NOMO-1 treated with DMSO at 0.1 percent for 48 hours (cell line): Measurements from ENCODE around the gene ANKRD11.

Experiments
- DNase-seq: peaks from one replicate; lab custom pipeline; 2025; ENCODE audit not compliant: unreplicated experiment; lab: John Stamatoyannopoulos, UW

Gene ANKRD11

DNA sequence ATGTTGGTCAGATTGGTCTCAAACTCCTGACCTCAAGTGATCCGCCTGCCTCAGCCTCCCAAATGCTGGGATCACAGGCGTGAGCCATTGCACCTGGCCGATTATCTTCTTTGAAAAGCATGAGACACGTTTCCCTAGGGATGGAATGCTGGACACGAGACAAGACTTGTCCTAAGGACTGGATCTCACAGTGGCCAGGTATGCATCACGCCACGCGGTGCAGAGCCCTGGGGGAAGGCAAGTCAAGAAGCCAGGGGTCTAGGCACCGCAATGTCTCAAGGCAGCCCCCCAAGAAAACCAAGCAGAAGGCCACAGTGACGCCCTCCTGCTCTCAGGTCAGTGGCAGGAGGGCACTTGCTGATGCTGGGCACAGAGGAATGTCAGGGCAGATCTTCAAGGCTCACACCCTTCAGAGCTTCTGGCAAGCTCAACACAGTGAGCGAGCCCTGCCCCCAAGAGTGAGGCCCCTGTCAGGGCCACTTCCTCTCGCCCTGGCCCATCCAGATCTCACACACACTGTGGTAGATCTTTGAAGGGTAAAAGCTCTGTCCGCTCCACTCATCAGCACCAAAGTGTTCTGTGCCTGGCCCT is 138.2 kb downstream of the ANKRD11 start:
- DNase-seq = no peak

DNA sequence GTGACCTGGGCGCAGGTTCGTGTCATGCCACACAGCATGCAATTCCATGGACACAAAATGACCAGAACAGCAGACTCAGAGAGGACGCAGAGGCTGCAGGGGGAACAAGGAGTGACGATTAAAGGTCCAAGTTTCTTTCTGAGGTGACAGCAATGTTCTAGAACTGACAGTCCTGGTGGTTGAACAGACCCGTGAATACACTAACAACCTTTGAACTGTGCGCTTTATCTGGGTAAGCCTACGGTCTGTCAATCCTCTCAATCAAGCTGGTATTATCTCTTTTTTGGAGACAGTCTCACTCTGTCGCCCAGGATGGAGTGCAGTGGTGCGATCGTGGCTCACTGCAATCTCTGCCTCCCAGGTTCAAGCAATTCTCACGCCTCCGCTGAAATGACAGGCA is 138.7 kb downstream of the ANKRD11 start:
- DNase-seq = no peak

DNA sequence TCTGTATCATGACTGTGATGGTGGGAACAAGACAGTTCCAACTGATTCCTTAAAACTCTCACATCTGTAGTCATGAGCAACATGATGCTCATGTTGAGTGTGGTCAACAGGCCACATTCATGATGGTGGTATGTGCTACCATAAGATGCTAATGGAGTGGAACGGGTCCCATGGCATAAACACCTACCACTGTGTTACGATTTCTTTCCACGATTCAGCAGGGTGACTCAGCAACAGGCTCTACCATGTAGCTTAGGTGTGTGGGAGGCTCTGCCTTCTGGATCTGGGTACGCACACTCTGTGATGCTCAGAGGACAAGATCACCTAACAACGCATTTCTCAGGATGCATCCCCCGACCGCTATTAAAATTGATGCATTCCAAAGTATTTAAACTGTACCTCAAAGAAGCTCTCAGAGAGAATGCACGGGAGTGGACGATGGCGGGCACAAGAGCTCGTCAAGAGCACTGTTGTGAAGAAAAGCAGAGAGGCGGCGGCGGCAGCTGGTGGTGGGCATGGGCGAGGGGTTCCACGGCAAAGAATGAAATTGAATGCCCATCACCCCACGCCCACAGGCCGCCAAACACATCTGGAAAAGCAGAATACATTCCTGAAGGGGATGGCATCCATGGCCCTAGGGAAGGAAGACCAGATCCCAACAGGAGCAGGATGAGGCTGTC is 139.5 kb downstream of the ANKRD11 start:
- no peak for DNase-seq

DNA sequence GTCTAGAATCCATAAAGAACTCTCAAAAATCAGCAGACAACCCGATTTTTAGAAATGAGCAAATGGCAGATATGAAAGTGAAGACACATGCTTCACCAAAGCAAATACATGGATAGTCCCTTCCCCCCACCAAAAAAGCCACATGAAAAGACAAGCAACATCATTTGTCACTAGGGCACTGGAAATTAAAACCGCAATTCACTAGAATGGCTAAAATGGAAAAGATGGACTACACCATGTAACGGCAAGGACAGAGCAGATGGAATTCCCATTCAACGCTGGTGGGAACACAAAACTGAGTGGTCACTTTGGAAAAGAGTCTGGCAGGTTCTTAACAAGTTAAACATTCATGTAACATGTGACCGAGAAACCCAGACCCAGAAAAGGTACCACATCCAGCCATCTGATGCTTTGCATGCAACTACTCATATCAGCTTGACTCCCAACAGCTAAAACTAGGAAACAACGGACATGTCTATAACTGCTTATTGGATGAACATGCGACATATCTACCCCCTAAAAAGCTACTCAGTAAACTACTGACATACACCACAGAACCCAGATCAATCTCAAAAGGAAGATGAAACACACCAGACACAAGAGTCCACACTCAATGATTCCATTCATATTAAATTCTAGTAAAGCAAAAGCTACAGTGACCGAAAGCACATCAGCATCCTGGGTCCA is 140.3 kb downstream of the ANKRD11 start:
- no peak for DNase-seq

DNA sequence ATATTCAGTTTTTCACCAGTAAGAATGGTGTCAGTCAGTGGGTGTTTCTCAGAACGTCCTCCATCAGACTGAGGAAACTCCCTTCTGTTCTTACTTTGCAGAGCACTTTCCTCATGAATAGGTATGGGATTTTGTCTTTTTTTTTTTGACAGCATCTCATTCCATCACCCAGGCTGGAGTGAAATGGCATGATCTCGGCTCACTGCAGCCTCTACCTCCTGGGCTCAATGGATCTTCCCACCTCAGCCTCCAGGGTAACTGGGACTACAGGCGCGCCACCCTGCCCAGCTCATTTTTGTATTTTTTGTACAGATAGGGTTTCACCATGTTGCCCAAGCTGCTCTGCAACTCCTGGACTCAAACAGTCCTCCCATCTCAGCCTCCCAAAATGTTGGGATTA is 142.6 kb downstream of the ANKRD11 start:
- DNase-seq = no peak

DNA sequence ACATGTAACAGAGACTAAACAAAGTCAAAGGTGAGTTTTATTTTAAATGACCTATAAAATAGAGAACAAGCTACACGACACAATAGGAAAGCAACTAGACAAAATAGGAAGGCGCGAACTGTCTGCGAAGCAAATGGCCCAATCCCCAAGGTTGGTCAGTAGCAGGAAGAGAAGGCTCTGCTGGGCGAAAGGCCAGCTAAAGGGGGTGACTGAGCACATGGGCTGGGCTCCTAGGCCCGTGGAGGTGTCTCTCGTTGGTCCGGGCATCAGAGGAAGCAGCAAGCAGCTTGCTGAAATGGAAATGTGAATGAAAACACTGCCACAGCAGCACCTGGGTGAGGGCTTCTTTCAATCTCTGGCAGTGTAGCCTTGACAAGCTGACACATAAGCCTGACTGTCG is 143.5 kb downstream of the ANKRD11 start:
- DNase-seq = no peak

DNA sequence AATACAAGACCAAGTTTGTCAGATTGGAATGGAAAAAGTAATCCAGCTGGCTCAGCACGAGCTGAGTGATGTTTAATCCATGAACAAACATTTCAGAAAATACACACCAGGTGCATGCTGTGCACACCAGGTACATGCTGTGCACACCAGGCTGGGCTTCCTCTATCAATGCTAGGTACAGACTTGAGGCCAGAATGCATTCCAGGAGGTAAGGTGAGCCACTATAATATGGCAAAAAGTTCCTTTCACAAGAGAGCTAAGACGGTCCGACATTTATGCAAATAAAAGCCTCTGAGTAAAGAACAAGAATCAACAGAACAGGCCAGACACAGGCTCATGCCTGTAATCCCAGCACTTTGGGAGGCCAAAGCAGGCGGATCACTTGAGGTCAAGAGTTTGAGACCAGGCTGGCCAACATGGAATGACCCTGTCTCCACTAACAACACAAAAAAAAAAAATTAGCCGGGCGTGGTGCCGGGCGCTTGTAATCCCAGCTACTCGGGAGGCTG is 144.7 kb downstream of the ANKRD11 start:
- no peak for DNase-seq

DNA sequence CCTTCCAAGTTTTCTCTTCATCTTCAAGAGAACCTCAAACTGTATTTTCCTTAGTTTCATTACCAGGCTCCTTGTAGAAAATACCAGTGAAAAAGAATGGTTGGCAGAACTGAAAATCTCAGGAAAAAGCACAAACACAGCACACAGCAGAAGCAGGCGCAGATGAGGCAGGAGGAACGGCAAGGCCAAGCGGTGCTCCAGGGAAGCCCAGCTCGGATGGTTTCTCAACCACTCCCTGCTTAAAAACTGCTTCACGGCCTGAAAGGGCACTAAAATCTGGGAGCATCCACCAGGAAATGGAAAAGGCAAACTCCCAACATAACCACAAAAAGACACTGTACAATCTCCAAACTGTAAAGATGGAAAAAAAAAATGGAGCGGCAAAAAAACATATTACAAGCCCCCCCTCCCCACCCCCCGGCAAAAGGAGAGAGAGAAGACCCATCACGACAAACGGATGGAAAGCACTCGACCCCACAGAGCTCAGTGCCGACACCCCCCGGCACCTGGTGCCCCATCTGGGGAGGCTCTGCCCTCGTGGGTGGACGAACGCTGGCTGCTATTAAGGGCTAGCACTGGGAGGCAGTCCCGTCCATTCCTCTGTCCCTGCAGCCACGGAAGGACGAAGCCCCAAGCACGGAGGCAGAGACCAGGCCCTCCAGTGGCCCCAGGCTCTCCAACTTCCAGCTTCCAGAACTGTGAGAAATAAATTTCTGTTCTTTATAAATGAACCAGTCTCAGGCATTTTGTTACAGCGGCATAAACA is 145.3 kb downstream of the ANKRD11 start:
- DNase-seq = no peak

DNA sequence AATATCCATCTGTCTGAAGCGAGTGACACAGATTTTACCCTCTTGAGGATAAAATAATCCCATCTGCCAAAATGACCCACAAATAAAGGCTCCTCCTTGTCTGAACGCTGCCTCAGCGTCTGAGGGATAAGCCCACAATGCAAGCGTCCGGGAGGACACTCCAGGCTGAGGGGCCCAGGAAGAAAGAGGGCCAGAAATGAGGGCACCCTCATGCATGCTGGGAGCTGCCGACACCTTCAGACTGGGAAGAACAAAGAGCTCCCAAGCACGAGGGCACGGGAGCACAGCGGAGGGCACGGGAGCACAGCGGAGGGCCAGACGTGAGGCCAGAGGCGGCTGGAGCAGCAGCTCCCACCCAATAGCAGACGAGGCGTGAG is 145.9 kb downstream of the ANKRD11 start:
- DNase-seq = no peak

DNA sequence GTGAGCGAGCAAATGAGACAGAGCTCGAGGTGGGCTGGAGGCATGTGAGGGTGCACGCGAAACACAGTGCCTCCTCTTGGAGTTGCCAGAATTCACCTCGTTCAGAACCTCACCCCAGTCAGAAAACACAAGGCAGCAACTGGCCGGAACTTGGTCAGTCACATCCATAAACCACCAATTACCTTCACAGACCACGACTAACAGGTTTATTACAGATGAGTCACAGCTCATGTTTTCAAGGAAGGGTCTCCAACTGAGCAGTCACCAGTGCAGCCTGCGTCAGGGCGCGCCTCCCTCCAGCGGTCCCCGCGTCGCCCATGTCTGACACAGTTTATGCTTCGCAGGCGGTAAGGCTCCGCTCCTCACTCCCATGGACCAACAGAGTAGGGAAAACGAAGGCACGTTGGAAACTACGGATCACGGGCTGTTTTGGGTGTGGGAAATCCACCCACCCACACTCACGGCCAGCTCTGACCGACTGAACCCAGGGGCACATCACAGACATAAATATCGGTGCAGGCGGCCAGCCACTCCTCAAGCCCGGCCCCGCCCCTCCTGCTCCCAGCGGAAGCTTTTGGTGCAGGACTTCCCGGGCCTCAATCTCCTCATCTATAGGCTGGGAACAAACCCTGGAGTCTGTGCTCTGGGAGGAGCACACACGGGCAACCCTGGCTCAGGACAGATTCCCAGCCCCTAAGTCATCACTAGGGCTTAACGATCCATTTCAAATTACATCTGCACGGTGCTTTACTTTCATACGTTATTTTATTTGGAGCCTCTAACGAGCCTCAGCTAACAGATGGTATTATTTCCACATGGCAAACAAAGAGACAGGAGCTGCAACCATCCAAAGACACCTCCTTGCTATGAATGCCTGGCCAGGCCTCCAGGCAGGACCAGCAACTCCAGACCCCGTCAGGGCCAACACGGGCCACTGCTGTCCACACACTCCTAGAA is 146.6 kb downstream of the ANKRD11 start:
- DNase-seq = no peak

DNA sequence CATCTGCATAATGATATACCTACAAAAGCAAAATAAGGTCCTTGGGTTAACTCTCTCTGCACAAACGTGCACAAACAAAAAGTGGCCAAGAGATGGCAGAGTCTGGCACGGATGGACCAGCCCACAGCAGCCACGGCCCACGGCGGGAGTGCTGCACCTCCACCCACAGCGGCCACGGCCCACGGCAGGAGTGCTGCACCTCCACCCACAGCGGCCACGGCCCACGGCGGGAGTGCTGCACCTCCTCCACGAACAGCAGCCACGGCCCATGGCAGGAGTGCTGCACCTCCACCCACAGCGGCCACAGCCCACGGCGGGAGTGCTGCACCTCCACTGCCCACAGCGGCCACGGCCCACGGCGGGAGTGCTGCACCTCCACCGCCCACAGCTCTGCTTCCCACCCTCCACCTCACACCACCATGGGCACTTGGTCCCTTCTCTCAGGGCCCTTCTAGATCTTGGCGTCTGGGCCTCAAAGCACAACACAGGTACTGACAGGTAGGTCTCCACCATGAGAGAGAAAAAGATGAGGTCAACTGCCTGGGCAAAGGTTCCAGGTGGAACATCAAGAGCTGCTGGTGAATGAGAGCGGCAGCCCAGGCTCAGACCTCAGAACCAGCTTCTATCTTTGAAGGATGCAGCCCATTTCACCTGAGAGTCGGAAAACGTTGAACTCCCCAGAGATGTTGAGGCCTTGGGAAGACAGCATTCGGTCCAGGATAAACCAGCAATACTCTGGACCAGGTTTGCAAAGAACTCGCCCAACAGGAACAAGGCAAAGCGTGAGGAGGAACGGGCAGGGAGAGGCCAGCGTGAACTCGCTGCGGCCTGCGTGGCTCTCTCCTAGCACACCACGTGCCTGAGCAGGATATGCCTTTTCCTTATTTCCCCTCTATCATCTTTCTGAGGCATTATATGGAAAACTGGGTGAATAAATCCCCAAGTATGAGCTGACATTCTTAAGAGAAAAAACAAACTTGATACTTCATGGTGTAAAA is 148.4 kb downstream of the ANKRD11 start:
- no peak for DNase-seq

DNA sequence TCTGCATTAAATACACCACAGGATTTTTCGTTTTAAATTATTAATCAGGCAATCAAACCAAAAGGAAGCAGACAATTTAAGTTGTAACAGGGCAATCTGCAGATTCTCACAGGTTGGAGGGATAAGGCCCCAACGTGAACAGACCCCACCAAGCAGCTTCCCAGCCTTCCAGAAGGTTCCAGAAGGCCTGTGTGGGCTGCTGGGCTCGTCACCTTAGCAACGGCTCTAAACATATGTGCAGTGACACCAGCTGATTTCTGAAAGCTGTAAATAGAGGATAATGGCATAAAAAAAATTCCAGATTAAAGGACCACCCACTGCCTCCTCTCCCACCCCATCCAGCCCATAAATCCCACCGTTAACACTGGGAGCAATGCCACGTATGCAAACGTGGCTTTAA is 149.1 kb downstream of the ANKRD11 start:
- DNase-seq = no peak

DNA sequence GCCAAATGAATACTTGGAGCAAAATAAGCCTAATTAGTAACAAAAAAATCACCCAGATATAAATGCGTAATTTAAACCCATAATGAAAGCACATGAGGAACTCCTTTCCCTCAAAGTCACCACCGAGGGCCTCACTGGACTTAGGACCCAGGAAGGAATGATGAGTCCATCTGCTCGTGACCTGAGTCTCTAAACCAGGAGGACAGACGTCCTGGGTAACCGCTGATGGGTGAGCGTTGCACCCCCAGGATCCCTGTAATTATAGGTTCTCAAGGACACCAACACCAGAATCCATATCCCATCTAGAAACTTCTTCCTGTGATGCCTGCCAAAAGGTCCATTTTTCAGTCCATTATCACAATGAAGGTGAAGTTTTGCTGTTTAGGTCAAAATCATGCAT is 151.5 kb downstream of the ANKRD11 start:
- no peak for DNase-seq

DNA sequence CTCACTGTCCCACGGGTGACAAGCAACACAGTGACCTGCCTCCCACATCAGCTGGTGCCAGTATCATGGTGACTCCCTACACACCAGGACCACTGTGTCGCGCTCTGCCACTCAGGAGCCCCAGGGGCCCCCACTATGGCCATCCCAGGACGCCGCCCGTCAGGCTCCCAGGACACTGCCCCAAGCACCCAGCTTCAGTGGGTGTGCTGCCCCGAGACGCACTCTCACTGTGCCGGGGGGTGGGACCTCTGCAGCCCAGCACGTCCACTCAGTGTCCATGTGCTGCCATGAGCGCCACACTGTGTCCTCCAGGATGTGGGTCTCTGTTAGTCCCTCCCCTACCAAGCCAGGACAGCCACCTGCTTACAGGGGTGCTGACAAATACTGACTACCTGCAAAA is 152.4 kb downstream of the ANKRD11 start:
- DNase-seq = no peak

DNA sequence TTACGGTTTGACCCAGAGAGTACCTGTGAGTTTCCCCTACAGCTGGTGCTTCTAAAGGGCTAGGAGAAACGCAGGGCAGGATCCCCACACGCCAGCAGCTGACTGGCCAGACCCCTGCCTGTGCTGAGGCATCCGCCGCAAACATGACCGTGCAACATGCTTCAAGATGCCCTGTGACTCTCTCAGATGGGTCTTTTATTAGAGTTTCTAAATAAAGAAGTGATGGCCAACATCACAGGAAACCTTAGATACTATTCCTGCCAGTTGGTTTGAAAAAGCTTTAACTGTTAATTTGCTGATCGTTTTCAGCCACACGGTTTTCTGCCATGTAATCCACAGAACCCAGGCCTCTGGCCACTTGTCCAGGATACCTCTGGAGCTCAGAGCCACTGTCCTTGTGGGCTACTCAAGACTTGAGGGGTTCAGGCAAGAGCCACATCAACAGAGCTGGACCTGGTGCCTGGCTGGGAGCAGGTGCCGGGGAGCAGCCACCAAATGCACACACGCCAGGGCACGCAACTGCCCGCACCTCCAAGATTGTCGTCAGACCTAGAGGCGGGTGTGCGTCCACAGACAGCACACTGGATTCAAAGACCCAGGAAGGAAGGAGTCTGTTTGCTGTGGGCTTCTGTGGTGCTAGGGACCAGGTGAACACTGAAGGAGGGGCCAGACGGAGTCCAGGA is 154.4 kb downstream of the ANKRD11 start:
- no peak for DNase-seq

DNA sequence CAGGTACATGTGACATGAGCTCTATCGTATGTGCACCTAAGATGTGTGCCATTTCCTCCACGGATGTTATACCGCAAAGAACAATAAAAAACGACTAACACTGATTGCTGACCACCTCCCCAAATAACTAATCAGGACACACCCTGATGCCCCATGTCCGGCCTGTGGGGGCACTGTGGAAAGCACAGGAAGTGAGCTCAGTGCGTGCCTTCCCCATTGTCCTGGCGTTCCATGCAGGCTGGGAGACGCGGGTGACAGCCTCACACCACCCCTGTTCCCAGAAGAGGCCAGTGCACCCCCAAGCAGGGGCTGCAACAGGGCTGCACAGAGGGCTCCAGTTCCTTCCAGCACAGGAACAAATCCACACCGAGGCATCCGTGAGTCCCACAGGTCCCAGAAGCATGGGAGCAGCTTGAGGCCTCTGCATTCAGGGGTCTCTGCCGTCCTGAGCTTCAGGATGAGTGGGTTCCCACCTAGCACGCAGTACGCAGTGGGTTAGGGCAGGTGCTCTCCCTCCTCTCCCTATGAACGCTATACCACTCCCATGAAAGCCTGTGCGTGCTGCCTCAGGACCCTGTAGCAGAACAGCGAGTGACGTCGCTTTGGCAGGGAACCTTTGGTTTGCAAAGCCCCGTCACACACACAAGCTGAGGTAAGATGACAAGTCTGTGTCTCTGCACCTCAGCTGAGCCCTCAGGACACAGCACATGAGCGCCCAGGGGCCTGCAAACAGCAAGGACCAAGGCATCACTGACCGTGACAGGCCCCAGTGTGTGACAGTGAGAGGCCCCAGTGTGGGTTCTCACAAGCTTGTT is 155.2 kb downstream of the ANKRD11 start:
- no peak for DNase-seq

DNA sequence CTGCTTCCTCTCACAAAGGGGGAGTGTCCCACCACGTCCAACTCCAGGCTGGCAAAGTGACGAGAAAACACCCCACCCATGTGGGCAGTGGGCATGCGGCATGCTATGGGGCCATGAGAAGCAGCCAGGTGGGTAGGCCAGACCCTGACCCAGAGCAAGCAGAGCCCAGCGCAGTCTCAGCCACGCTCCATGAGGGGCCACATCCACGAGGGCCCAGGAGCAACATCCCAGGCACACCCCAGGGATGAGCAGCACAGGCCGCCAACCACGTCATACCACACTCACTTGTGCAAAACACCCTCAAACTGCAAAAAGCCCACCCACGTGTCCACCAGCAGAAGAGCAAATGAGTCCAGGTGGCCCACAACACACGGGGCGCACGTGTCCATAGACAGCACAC is 155.9 kb downstream of the ANKRD11 start:
- DNase-seq = no peak

DNA sequence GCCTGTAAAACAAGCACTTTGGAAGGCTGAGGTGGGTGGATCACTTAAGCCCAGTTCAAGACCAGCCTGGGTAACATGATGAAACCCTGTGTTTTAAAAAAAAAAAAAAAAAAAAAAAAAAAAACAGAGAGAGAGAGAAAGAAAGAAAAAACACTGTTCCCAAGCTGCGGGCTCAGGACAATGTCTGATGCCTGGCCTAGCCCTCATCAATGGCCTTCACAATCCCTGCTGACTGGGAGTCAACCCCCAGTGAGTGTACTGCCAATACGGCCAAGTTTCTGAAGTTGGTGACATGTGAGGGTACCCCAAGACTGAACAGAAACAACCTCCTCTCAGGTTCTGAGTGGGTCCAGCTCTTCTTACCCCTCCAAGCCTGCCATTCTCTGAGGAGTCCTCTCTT is 156.3 kb downstream of the ANKRD11 start:
- DNase-seq = no peak
